G401.6 (cell line): ENCODE data around the gene TFR2.

Experiments
- FAIRE-seq: peaks from 2 replicates; lab custom pipeline; 2012; peaks lifted over from hg19 to GRCh38; lab: Jason Lieb, UNC

Gene TFR2

DNA sequence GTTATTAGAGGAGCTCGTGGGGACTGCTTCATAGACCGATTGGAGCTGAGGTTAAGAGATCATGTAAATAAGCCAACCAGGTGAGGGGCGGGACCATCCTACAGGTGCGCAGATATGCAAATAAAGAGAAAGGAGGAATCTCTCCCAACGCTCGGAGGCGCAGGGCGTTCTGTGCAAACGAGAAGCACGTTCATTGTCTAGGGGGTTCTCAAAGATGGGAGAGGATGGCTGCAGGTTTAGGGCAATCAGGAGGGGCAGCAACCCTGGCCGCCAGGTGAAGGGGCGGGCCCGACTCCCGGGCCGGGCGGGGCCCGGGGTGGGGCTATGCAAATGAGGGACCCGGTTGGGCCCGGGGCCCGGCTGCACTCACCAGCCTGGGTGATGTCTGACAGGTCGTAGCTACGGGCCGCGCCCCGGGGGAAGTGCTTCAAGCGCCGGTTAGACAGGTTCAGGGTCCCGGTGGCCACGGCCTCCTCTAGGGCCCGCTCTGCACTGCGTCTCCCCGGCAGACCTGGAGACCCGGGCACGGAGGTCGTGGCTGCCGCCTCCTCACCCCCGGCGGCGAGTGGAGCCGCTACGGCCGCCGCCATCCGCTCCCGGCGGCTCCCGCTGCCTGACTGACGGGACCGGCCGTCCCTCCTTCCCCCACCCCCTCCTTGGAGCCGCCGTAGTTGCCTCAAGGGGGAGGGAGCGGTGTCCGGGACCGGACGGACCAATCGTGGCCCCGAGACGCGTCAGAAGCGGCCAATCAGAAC is 55.7 kb downstream of the TFR2 start, which contains the start of gene LRCH4:
TSS of gene LRCH4 (minus strand) at position 619 of the 755 bp plus-strand sequence. CDS start at position 590, 29 bp downstream.
- FAIRE-seq, result no peak

DNA sequence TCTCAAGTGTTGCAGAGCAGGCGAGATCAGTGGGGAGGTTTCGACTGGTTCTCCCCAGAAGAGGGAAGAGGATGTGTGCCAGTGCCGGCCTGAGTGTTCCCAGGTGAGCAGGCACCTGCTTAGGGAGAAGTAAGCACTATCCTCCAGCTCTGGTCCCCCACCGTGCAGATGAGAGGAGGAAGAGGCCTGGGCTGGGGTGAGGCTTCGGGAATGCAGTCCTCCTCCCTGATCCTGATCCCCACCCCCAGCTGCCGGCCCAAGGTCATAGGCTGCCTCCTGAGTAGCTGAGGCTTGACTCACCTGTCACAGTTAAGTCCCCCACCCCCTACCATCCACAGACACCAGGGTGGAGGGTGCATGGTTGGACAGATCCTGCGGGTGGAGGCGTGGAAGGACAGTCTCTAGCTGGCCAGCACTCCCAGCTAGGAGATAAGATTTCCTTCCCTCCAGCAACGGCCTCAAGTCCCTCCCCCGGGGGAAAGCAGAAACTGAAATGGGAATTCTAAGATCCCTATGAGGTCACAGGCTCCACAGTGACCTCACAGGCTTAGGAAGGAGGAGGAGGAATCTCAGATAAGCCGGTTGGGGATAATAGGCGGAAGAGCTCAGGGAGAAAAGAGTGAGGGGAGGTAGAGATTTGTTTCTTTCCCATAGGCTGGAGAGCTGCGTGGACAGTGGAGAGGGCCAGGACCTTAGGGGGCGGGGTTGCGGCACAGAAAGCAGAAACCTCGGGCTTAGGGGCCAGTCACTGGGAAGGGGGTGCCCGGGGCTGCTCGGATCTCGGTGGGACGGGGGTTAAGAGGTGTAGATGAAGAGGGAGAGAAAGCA is 56.5 kb downstream of the TFR2 start:
- no peak for FAIRE-seq

DNA sequence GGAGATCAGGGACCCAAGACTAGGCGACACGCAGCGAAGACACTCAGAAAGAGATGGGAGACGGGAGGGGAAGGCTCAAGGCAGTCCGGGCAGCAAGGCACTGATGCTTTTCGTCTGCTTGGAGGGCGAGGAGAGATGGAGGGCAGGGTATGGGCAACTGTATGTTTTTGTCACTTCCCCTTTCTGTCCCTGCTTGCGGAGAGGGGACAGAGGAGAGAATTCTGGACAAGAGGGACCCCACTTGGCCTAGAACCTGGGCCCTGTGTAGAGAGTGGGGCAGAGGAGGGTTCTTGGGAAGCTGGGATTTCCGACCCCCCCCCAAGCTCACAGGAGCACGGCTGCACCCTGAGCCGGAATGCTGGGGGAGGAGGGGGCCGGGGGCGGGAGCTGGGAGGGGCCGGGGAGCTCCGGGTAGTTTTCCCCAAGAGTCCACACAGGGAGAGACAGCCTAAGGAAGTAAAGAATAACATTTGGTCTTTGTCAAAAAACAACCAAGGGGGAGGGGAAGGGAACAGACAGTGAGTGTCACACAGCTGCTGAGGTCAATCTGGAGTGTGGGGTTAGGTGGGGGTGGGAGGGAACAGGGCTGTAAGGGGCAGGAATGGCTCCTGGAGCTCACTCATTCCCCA is 57.2 kb downstream of the TFR2 start:
- FAIRE-seq, result no peak

DNA sequence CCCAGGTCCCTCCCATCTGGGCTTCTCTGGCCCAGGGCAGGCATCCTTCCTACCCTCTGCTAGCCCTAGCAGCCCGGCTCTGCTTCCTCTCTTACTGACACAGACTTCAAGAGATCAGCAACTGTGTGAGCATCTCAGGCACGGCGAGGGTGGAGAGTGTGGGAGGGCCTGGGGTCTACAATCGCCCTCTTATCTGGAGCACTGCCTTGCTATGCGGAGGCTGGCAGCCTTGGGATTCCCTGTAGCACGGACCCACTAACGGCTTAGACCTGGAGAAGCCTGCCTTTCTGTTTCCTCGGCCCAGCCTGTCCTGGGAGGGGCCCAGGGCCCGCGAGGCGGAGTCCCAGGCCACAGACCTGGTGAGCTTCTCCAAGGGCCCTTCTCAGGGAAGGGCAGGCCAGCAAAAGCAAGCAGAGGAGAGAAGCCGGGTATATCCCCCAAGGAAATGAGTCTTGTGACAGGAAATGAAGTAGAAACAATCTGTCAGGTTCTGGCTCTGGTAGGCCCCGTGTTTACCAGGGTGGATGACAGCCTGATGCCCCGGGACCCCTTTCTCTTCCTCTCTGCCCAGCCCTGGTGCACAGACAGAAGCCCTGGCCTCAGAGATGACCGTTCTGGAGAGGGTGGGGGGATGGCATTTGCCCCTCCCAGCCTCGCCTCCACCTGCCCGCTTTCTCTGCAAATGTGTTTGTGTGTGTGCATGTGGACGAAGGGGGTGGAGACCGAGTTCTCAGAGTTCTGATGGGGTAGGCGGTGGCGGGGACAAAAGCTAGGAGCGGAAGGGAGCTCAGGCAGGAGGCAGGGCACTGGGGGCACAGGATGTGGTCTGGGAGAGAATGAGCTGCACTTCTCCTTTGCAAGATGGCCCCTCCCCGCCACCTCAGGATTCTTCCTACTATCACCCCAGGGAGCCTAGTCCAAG is 58.0 kb downstream of the TFR2 start:
- no peak for FAIRE-seq

DNA sequence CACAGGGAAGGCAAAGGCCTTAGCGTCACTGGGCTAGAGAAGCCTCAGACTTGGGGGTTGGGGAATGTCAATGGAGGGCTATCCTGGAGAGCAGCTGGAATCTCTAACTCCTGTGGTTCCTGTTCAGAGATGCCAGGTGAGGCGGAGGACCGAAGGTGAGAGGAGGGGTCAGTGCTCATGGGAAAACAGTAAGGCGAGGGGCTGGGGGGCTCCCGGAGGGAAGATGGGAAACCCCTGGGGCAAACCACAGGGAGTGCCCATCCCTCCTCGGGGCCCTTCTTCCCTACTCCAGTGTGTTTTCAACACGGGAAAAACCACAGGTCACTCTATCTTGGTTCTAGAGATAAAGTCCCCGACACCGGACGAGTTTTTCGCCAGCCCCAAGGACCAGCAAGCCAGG is 58.7 kb downstream of the TFR2 start:
- no peak for FAIRE-seq

DNA sequence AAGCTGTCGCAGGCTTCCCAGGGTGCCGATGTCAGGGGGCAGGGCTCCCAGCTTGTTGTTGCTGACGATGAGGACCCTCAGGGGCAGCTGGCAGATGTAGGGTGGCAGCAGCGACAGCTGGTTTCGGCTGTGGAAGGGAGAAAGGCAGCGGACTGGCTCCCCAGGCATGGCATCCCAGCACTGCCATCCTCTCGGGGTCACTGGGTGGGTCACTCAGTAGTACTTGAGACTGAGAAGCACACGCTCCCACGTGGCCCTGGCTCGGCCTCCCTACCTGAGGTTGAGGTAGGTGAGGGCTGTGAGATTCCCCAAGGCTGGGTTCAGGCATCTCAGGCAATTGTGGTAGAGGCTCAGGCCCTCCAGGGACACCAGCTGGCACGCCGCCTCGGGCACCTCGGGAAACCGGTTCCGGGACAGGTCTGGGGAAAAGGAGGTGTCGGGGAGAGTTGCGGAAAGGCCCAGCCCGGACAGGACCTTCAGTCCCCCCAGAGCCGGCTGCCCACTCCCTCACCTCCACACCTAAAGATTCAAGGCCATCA is 59.2 kb downstream of the TFR2 start:
- FAIRE-seq, result no peak

DNA sequence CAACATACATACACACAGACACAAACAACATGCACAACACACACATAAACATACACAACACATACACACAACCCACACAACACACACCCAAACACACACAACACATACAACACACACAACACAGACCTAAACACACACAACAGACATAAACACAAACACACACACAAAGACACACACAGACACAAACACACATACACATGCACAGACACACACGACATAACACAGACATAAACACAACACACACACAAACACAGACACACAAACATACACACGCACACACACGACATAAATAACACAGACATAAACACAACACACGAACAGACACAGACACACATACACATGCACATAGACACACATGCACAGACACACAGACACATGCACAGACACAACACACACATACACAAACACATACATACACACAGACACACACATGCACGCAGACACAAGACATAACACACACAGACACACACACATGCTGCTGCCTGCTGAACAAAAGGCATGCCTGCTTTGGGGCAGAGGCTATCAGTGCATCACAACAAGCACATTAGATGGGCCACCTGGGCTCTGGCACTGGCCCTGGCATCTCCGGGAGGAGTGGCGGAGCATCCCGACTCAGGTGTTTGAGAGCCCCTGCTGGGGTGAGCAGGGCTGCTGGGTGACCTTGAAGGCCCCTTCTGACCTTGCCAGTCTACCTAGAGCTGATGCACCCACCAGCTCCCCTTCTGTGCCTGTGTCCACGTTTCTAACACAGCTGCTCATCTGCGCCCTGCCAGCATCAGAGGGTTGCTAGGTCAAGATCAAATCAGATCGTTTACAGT is 60.7 kb downstream of the TFR2 start:
- FAIRE-seq, result no peak

DNA sequence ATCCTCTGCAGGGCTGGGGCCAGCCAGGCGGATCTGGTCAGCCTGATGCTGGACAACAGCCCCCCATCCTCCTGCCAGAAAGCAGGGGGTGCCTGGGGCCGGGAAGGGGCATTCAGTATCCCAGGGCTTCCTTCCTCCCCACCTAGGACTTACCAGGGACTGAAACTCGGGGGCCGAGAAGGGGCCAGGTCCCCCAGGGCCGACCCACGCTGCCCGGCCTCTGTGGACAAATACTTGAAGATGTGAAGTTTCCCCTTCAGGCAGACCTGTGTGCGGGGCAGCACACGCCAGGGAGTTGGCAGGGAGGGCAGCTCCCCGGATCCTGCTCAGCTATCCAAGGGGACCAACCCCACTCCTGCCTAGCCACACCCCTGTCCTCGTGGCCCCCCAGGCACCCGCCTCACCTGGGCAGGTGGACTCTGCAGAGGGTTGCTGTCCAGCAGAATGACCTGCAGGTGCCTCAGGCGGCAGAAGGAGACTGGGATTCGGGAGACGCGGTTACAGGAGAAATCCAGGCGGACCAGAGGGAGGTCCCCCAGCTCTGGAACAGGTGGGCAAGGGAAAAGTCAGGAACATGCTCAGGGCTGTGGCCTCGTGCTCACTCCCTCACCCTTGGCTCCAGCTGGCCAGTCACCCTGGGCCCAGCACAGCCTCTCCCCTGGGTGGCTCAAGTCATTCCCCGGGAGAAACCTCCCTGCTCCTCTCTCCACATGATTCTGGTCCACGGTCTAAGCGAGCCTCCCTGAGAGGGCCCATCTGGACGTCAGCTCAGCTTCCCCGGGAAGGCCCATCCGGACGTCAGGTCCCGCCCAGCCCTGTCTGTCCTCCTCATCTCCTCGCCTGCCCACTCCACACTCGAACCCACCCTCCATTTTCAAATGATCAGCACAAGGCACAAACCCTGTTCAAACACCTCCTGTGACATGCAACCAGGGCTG is 62.8 kb downstream of the TFR2 start:
- FAIRE-seq, result no peak

DNA sequence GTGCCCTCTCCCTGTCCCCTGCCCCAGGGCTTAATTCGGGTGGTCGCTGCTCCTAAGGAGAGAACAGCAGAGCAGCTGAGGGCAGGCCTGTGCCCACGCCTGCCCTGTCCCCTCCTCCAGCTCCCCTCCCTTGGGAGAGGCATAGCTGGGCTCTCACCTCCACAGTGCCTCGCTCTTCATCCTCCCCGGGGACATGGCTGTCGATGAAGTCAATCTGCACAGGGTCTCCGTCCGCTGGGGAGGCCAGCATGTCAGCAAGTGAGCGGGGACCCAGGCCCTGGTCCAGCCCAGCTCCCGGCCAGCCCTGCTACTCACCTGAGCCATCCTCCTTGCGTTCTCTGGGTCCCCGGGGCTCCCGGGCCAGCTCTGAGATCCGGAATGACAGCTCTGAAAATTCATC is 63.8 kb downstream of the TFR2 start:
- FAIRE-seq, result no peak

DNA sequence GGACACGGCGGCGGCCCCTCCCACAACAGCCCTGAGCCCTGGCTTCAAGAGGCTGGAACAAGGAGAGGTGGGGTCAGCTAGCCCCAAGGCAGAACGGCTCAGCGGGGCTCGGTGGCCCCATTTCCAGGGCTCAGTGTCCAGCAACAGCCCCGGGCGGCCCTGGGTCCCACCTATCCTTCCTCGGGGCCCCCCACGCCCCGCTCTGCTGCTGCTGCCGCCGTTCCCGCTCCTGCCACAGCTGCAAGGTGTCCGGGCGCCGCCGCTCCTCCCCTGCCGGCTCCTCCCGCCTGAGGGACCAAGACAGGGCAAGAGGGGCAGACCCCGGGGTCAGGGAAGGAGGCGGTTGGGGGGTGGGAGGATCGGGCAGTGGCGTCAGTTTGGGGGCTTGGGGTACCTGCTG is 64.2 kb downstream of the TFR2 start:
- no peak for FAIRE-seq

DNA sequence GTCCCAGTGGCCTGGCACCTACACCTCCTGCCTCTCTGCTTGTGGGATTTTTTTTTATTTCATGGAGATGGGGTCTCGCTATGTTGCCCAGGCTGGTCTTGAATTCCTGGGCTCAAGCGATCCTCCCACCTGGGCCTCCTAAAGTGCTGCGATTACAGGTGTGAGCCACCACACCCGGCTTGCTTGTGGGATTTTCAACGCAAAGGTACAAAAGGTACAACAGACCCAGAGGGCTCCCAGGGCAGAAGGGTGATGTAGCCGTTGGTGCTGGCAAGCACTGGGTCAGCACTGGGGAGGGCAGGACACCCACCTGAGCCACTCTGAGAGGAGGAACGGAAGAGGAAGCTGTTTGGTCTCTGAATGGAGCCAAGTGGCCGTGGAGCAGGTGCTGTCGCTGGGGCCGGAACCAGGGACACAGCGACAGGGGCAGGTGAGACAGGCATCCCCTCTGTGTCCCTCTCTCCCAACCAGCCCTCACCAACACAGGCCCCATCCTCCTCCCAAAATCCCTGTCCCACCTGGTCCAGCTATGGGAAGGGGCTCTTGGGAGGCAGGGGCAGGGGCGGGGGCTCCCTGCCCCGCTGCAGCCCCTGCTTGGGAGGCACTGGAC is 64.9 kb downstream of the TFR2 start:
- no peak for FAIRE-seq

DNA sequence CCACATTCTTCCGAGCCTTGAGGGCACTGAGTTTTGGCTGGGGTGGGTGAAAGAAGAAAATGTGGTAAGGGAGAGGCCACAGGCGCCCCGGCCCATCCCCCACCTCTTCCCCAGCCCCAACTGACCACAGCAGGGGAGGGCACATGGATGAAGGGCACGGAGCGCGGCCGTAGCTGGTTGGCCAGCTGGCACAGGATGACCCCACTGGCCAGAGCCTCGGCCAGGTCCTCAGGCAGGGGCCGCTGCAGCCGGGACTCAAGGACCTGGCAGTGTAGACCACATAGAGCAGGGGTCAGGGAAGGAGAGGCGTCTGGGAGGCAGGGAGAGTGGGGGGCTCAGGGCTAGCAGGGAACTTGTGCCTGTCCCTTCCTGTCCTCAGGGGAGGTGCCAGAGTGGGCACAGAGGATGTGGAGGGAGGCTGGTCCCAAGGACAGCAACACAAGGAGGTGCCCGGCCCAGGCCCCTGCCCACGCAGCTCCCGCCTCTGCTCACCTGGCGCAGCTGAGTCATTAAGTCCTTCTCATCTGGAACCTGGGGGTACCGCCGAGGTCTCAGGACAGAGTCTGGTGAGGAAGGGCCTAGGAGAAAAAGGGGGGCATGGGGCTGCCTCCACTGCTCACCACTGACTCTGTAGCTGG is 65.5 kb downstream of the TFR2 start:
- FAIRE-seq, result no peak

DNA sequence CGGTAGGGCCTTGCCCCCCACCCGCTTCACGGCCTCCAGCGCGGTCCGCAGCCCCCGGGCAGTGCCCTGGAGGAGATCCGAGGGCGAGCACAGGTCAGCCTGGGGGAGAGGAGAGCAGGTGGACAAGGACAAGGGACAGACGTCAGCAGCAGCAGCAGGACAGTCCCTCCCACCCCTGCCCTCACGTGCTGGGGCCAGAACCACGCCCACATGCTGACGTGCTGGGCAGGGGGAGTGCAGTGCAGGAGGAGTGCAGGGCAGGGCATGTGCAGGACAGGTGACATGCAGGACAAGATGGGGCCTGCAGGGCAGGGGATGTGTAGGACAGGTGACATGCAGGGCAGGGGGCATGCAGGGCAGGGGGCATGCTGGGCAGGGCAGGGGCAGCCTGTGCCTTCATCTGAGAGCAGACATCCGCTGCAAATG is 66.1 kb downstream of the TFR2 start:
- FAIRE-seq, result no peak

DNA sequence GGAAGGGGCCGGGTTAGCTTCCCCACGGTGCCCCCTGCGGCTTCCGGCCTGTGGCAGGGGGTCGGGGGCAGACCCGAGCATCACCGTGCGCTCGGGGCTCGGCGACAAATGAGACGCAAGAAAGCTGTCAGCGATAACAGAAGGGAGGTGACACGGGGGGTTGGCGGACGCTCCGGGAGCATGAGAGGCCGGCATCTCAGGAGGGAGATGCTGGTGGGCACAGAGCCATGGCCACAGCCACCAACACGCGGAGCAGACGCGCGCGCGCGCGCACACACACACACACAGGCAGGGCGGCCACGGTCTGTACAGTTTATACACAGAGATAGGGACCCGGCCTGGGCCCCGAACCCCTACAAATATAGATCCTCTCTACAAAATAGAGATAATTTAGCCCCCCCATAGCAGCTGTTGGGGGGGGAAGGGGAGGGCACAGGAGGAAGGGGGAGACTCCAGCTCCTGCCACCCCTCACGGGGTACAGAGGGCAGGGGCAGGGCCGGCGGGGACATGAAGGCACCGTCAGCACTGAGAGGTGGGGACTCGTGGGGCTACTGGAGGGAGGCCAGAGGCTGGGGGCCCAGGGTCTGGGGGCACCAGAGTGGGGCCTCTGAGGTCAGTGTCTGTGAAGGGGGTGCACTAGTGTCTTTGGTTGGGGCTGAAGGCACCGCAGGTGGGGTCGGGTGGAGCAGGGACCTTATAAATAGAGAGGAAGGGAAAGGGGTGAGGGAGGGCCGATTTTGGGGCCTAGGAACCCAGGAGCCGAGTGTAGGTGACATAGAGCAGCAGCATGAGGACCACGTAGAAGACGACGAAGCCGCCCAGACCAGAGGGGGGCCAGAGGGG is 66.8 kb downstream of the TFR2 start:
- no peak for FAIRE-seq

DNA sequence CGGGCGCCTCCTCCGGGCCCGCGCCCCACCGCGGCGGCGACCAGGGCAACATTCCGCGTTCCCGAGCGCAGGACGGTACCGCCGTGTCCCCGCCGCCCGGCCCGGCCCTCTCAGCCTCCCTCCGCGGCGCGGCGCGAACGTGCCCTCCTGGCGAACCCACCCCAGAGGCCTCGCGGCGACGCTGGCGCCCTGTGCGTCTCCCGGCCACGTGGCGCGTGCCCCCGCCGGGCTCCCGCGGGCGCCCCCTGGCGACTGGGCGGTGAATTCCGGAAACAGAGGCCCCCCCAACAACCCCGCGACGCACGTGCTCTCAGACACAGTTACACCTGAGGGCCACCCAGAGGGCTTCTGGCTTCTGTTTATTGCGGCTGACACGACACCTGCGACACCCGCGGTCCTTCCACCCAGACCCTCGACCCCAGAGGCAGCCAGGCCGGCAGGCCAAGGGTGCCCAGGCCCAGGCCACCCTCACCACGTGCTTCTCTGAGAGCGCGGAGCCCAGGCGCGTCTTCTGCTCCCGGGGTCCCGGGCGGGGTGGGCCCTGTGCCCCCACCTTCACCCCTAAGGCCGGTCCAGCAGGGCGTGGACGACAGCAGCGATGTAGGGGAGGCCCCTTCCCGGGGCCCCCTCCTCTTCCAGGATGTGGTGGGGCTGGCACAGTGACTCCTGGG is 67.5 kb downstream of the TFR2 start, which contains the start of gene SAP25:
TSS of gene SAP25 (minus strand) at position 210 of the 671 bp plus-strand sequence. CDS start at position 52, 158 bp downstream.
- FAIRE-seq, result no peak

DNA sequence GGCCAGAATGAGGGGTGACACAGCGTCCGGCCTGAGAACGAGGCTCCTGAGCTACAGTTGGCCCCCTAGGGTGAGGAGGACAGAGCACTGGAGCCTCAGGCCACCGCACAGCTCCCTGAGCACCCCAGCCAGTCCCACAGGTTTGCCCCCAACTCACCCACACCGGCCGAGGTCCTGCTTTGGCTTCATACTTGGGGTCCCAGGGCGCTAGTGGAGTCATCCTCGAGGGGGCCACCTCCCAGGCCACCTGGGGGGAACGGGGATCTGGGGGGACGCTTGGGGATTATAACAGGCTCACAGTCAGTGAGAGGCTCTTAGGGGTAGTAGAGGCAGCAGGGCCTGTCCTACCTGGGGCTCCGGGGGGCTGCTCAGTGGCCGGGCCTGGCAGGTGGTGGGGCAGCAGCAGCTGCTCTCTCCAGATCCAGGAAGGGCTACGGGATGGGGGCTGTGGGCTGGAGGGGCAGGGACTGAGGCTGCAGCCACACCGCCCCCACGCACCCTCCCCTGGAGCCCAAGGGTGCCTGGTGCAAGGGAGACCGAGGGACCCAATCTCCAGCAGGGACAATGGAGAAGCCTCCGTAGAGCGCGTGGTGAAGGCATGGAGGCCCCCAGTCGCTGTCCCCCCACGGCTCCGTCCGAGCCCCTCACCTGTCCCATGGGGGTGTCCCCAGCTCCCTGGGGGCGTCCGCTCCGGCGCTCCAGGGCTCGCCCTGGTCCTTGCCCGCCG is 68.2 kb downstream of the TFR2 start:
- FAIRE-seq, result no peak
